Measurements from ENCODE around the gene PKLR.
"Not testable (repeated sequence)": the region's sequence is repeated elsewhere in the genome, so short reads cannot be mapped to it uniquely, and the experiment has no call there.

The PKLR gene

GRCh38 chr1:155253208-155253607 is 48.0 kb downstream of the PKLR start:
- H4K20me1 ChIP-seq = 0 out of 2 replicates have a peak, but pooled peaks cover 7% of the 10 kb centered on the region
- no peaks in the 10 kb centered on the region for H3K27me3 ChIP-seq
- no peak overlapping the region; the same call in 1 of the 2 replicates for H3K4me3 ChIP-seq
- peak overlapping the region; percentile 83; the same call in 1 of the 2 replicates for H3K27ac ChIP-seq
- TF ChIP-seq Cebpa-rat (IDR thresholded peaks at IDR 0.05) = no peak
- peaks cover 72% of the 10 kb centered on the region for H3K4me1 ChIP-seq
- peak overlapping the region; percentile 82; the same call in 1 of the 2 replicates for H3K9ac ChIP-seq
- no peaks in the 10 kb centered on the region for H3K9me3 ChIP-seq
- H3K4me2 ChIP-seq = peak overlapping the region; percentile 99
- peaks cover 32% of the 10 kb centered on the region for H3K36me3 ChIP-seq

- TF ChIP-seq Cebpa-rat (IDR thresholded peaks at IDR 0.05) = no peak
- Histone ChIP-seq H3K4me3 (no peak overlapping the region), H3K27ac (peak overlapping the region; percentile 84; the same call in 1 of the 2 replicates), H3K9me3 (no peaks in the 10 kb centered on the region), H3K4me2 (peak overlapping the region; percentile 88), H4K20me1 (0 out of 2 replicates have a peak, but pooled peaks cover 5% of the 10 kb centered on the region), H3K9ac (peak overlapping the region; percentile 81; the same call in 1 of the 2 replicates), H3K27me3 (no peaks in the 10 kb centered on the region), H3K4me1 (peaks cover 74% of the 10 kb centered on the region), H3K36me3 (peaks cover 28% of the 10 kb centered on the region)
These were observed 49.7 kb downstream of the PKLR start for GRCh38 chr1:155251566-155251965.

GRCh38 chr1:155250633-155251449 is 50.4 kb downstream of the PKLR start:
- TF ChIP-seq Cebpa-rat (IDR thresholded peaks at IDR 0.05) = no peak
- no peaks in the 10 kb centered on the region for H3K9me3 ChIP-seq
- peak overlapping the region; percentile 88 for H3K4me2 ChIP-seq
- peak overlapping the region; percentile 84 for H3K27ac ChIP-seq
- H4K20me1 ChIP-seq = no peaks in the 10 kb centered on the region
- peak overlapping the region; percentile 81 for H3K9ac ChIP-seq
- H3K4me3 ChIP-seq = peak overlapping the region; percentile 73
- H3K36me3 ChIP-seq = peaks cover 21% of the 10 kb centered on the region
- H3K27me3 ChIP-seq = no peaks in the 10 kb centered on the region
- H3K4me1 ChIP-seq = peaks cover 67% of the 10 kb centered on the region

- peak overlapping the region; percentile 84 for H3K27ac ChIP-seq
- no peaks in the 10 kb centered on the region for H3K27me3 ChIP-seq
- H3K9me3 ChIP-seq = no peaks in the 10 kb centered on the region
- peaks cover 21% of the 10 kb centered on the region for H3K36me3 ChIP-seq
- peak overlapping the region; percentile 73 for H3K4me3 ChIP-seq
- H3K4me1 ChIP-seq = peaks cover 66% of the 10 kb centered on the region
- peak overlapping the region; percentile 81 for H3K9ac ChIP-seq
- H4K20me1 ChIP-seq = no peaks in the 10 kb centered on the region
- H3K4me2 ChIP-seq = peak overlapping the region; percentile 88
- no peak for TF ChIP-seq Cebpa-rat (IDR thresholded peaks at IDR 0.05)
These were observed 51.0 kb downstream of the PKLR start for GRCh38 chr1:155250246-155250632.

GRCh38 chr1:155247667-155248553 is 53.3 kb downstream of the PKLR start:
- peaks cover 63% of the 10 kb centered on the region for H3K4me1 ChIP-seq
- no peaks in the 10 kb centered on the region for H4K20me1 ChIP-seq
- no peak overlapping the region for H3K27ac ChIP-seq
- H3K9ac ChIP-seq = 0 out of 2 replicates have a peak overlapping the region, but pooled peaks have one; percentile 34
- TF ChIP-seq Cebpa-rat (IDR thresholded peaks at IDR 0.05) = no peak
- H3K4me3 ChIP-seq = no peak overlapping the region
- no peaks in the 10 kb centered on the region for H3K9me3 ChIP-seq
- H3K4me2 ChIP-seq = 0 out of 2 replicates have a peak overlapping the region, but pooled peaks have one; percentile 1
- peaks cover 21% of the 10 kb centered on the region for H3K36me3 ChIP-seq
- H3K27me3 ChIP-seq = no peaks in the 10 kb centered on the region

GRCh38 chr1:155246796-155247195 is 54.4 kb downstream of the PKLR start:
- not testable (repeated sequence) for H3K9me3 ChIP-seq, H3K27ac ChIP-seq, H4K20me1 ChIP-seq, H3K27me3 ChIP-seq, H3K4me3 ChIP-seq, H3K9ac ChIP-seq, H3K4me2 ChIP-seq
- Histone ChIP-seq H3K36me3 (peaks cover 21% of the 10 kb centered on the region), H3K4me1 (peaks cover 67% of the 10 kb centered on the region)

GRCh38 chr1:155245163-155245524 is 56.1 kb downstream of the PKLR start:
- peaks cover 21% of the 10 kb centered on the region for H3K36me3 ChIP-seq
- H3K9ac ChIP-seq = peak overlapping the region; percentile 72; the same call in 1 of the 2 replicates
- H3K4me2 ChIP-seq = peak overlapping the region; percentile 85
- no peak for TF ChIP-seq Cebpa-rat (IDR thresholded peaks at IDR 0.05)
- no peaks in the 10 kb centered on the region for H3K27me3 ChIP-seq
- H3K27ac ChIP-seq = peak overlapping the region; percentile 82
- H3K4me3 ChIP-seq = peak overlapping the region; percentile 74
- no peaks in the 10 kb centered on the region for H3K9me3 ChIP-seq
- no peaks in the 10 kb centered on the region for H4K20me1 ChIP-seq
- H3K4me1 ChIP-seq = peaks cover 66% of the 10 kb centered on the region

- H3K9ac ChIP-seq = peak overlapping the region; percentile 85
- H3K4me3 ChIP-seq = peak overlapping the region; percentile 74
- H3K9me3 ChIP-seq = no peaks in the 10 kb centered on the region
- peak overlapping the region; percentile 98 for H3K4me2 ChIP-seq
- no peaks in the 10 kb centered on the region for H3K27me3 ChIP-seq
- no peak for TF ChIP-seq Cebpa-rat (IDR thresholded peaks at IDR 0.05)
- peaks cover 23% of the 10 kb centered on the region for H3K36me3 ChIP-seq
- peaks cover 62% of the 10 kb centered on the region for H3K4me1 ChIP-seq
- H4K20me1 ChIP-seq = no peaks in the 10 kb centered on the region
- peak overlapping the region; percentile 88 for H3K27ac ChIP-seq
These were observed 56.7 kb downstream of the PKLR start for GRCh38 chr1:155244368-155245162.

- H3K36me3 ChIP-seq = peaks cover 21% of the 10 kb centered on the region
- H4K20me1 ChIP-seq = no peaks in the 10 kb centered on the region
- no peak for TF ChIP-seq Cebpa-rat (IDR thresholded peaks at IDR 0.05)
- no peaks in the 10 kb centered on the region for H3K9me3 ChIP-seq
- peak overlapping the region; percentile 85; the same call in 1 of the 2 replicates for H3K9ac ChIP-seq
- H3K4me1 ChIP-seq = peaks cover 48% of the 10 kb centered on the region
- peak overlapping the region; percentile 74 for H3K4me3 ChIP-seq
- peak overlapping the region; percentile 98 for H3K4me2 ChIP-seq
- H3K27ac ChIP-seq = peak overlapping the region; percentile 88; the same call in 1 of the 2 replicates
- no peaks in the 10 kb centered on the region for H3K27me3 ChIP-seq
These were observed 58.4 kb downstream of the PKLR start for GRCh38 chr1:155242805-155243358.
